Measurements from ENCODE around the gene IER5.

The IER5 gene

DNA sequence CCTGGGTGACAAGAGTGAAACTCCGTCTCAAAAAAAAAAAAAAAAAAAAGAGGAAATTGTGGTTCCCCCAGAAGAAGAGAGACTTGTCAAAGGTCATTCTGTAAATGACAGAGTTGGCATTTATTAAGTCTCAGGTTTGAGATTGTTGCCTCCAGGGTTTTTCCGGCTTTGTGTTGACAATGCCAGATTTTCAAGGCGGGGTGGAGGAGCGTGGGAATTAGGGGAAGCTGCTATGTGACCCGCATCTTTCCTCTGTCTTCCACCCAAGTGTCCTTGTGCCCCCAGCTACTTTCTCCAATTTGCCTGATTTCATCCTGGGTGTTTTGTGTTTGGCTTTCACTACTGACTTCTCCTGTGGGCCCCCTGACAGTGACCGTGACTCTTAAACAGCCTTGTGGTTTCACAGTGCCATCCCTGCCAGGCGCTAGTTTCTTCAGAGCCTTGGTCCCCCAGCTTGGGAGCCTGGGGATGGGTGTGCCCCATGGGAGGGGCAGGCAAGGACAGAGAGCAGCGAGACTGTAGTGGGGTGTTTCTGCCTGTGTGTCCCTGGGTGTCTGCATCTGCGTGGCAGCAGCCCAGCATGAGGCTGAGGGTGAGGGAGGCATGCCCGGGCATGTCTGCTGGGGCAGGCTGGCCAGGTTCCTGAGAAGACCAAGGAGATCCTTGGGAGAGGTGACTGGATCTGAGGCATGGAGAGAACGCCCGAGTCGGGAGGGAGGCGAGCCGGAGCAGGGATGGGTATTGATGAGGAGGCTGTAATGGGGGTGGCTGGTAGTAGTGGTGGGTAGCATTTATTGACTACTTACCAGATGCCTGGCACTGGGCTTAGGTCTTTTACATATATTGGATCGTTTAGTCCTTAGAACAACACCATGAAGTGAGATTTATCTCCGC is 46.3 kb downstream of the IER5 start:
- DNase-seq (ENCODE audit: low read depth in 2 of 2) = no peak

DNA sequence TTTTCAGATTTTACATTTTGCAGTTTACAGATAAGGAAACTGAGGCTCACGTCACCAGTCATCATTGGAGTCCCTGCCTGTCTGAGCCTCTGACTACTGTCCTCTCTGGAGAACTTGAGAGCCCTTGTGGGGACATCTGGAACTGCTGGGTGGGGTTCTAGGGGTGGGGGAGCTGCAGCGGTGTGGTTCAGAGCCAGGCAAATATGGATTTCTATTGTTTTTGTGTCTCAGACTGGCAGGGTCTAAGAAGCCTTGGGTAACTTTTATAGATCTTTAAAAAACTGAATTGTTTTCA is 46.9 kb downstream of the IER5 start:
- no peak for DNase-seq (ENCODE audit: low read depth in 2 of 2)

DNA sequence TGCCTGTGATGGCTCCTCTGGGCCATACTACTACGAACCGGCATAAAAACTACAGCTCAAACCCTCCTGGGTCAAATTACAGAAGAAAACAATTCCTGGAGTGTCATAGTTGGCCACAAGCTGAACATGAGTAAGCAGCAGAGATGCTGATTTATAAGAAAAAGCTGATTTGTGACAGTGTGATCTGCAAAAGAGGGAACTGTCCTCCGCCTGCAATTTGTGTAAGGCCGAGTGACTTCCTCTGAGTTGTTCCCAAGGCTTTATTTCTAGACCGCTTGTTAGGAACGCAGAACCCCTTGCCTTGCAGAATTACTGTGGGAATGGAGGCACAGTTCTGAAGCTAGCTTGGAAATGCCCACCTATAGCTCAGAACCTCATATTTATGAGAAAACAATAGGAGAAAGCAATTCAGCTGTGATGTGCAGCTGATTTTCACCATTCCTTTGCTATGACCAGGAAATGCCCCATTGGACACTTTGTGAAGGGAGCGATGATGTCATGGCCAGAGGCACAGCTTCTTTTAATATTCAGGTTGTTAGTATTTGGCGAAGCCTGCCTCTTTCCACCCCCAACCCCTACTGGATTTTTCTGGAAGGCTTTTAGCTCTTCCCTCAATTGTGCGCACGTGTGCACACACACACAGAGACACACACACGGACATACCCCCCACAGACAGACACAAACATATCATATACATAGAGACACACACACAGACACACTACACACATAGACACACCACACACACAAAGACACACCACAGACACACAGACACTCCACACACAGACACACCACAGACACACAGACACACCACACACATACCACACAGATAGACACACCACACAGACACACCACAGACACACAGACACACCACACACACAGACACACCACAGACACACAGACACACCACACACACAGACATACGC is 47.6 kb downstream of the IER5 start:
- DNase-seq (ENCODE audit: low read depth in 2 of 2) = no peak

DNA sequence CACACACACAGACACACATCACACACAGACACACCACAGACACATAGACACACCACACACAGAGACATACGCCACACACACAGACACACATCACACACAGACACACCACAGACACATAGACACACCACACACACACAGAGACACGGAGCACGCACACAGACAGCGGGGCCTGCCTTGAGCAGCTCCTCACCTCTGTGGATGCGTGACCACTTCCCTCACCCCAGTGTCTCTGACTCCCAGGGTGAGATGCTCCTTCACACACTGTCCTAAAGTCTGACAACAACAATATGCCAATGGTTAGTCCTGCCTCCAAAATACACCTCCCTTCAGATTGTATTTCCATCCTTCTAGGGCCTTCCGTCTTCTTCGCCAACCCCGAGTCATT is 48.2 kb downstream of the IER5 start:
- no peak for DNase-seq (ENCODE audit: low read depth in 2 of 2)

DNA sequence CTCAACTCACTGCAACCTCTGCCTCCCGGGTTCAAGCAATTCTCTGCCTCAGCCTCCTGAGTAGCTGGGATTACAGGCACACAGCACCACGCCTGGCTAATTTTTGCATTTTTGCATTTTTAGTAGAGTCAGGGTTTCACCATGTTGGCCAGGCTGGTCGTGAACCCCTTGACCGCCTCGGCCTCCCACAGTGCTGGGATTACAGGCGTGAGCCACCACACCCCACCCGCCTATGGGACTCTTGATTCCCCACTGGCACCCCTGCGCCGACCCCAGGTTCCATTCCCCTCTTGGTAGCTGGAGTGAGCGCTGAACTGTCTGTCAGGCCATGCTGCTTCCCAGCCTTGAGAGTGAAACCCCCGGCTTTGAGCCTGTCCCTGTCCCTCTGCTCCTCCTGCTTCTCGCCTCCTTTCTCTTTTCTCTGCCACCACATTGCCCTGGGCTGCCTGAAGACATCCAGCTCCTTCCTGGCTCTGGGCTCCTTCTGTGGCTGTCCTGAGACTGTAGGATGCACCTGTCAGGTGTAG is 48.8 kb downstream of the IER5 start:
- no peak for DNase-seq (ENCODE audit: low read depth in 2 of 2)

DNA sequence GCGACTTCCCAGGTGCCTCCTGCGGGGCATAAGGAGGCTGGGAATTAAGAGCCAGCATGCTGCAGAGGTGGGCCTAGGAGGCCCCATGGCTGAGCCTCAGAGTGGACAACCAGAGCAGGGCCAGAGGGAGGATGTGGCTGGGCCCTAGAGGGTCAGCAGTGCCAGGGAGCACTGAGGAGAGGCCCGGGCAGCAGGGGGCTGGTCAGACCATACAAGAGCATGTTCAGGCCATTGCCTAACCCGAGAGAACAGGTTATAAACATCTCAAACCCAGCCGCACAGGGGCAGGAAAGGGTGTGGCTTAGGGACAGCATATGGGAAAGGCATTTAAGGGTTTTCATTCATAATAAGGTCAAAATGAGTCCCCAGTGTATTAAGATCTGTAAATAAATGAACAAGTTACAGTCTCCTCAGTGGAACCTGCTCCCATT is 51.1 kb downstream of the IER5 start:
- DNase-seq (ENCODE audit: low read depth in 2 of 2) = no peak

DNA sequence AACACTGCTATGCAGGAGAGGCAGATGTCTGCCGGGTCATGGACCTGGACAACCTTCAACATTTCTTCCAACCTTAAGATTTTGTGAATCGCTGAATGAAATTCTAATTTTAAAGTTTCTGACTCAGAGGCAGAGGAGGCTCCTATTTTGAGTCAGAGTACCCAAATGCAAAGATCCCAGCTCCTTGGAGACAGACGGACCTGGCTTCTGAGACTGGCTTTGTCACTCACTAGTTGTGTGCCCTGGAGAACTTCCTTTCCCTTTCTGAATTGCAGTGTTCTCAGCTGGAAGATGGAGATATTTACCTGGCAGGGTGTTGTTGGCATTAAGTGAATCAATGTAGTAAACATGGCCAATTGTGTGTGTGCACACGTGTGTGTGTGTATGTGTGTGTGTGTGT is 51.9 kb downstream of the IER5 start:
- DNase-seq (ENCODE audit: low read depth in 2 of 2) = peak in 1 of 2 donors; percentile 9

DNA sequence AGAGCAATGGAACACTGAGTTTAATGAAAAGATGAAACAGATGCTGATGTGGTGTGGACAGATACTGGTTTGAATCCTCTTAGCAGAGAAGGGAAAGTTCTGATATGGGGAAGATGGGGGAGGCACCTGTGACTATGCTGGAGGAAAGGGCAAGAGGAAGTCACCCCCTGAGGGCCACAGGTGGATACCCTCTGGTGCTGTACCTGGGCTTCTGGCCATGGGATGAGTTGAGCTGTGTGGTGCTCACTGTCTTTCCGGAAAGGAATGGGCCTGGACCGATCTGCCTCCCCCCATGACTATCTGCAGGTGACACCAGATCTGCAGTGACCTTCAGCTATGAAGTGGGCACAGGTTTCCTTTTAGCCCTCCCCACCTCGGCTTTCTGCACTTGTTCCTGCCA is 52.4 kb downstream of the IER5 start:
- DNase-seq (ENCODE audit: low read depth in 2 of 2) = no peak

DNA sequence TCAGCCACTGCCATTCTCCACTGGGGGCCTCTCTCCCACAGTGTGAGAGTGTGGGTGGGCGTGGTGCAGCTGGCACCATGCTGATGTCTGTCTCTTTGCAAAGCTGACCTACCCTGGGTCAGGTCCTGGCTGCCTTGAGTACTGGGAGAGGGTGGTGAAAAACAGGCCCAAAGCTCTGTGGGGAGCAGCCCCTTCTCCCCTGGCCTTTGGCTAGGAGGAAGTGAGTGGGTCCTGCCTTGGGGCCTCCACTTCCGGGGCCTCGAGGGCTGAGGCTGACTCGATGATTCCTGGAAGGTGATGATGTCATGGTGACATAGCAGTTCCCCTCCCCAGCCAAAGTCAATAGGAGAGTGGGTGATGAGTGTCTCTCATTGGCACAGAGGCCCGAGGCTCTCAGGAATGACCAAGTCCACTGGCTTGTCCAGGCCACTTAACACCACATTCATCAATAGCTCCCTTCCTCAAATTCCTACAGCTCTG is 53.0 kb downstream of the IER5 start:
- DNase-seq (ENCODE audit: low read depth in 2 of 2) = peak; percentile 44 to 48
